ENCODE measurements around the gene MGRN1. TPM values are rescaled to one million over a fixed set of nuclear protein-coding genes. Genes with fewer than 3 reads are reported as not detected.

The MGRN1 gene
- total and polyA plus RNA-seq, 2 of the 13 experiments (the other 11 are each of a cell fraction or from before 2014, with no cell fraction given): 11.9 to 12.6 TPM

- TF ChIP-seq ZNF577 (CRISPR knock-in tag; IDR thresholded peaks at IDR 0.05; ENCODE audit: borderline replicate concordance, low read depth) (no peak), RBM22 (optimal IDR thresholded peaks at IDR 0.05; ENCODE audit: low read length) (peak; percentile 40), ZNF768 (CRISPR knock-in tag; IDR thresholded peaks at IDR 0.05) (no peak), SKI (IDR thresholded peaks at IDR 0.05; ENCODE audit: partially characterized antibody) (no peak), CCDC6 (CRISPR knock-in tag; IDR thresholded peaks at IDR 0.05) (no peak), MED1 (CRISPR knock-in tag; IDR thresholded peaks at IDR 0.05) (0 out of 2 replicates have a peak, but pooled peaks have one; percentile 28), ZKSCAN8 (CRISPR knock-in tag; IDR thresholded peaks at IDR 0.05; ENCODE audit: borderline replicate concordance) (no peak), ZNF263 (CRISPR knock-in tag; IDR thresholded peaks at IDR 0.05) (no peak), KAT7 (CRISPR knock-in tag; IDR thresholded peaks at IDR 0.05; ENCODE audit: borderline replicate concordance) (no peak), SNAI1 (CRISPR knock-in tag; IDR thresholded peaks at IDR 0.05; ENCODE audit: borderline replicate concordance) (no peak), TEAD2 (CRISPR knock-in tag; IDR thresholded peaks at IDR 0.05) (no peak), ZBTB37 (CRISPR knock-in tag; IDR thresholded peaks at IDR 0.05) (no peak), ZNF142 (CRISPR knock-in tag; IDR thresholded peaks at IDR 0.05) (no peak)
- TF ChIP-seq, protein P1, sequence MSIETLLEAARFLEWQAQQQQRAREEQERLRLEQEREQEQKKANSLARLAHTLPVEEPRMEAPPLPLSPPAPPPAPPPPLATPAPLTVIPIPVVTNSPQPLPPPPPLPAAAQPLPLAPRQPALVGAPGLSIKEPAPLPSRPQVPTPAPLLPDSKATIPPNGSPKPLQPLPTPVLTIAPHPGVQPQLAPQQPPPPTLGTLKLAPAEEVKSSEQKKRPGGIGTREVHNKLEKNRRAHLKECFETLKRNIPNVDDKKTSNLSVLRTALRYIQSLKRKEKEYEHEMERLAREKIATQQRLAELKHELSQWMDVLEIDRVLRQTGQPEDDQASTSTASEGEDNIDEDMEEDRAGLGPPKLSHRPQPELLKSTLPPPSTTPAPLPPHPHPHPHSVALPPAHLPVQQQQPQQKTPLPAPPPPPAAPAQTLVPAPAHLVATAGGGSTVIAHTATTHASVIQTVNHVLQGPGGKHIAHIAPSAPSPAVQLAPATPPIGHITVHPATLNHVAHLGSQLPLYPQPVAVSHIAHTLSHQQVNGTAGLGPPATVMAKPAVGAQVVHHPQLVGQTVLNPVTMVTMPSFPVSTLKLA (IDR thresholded peaks at IDR 0.05): peak; percentile 73
- TF ChIP-seq, protein P2, sequence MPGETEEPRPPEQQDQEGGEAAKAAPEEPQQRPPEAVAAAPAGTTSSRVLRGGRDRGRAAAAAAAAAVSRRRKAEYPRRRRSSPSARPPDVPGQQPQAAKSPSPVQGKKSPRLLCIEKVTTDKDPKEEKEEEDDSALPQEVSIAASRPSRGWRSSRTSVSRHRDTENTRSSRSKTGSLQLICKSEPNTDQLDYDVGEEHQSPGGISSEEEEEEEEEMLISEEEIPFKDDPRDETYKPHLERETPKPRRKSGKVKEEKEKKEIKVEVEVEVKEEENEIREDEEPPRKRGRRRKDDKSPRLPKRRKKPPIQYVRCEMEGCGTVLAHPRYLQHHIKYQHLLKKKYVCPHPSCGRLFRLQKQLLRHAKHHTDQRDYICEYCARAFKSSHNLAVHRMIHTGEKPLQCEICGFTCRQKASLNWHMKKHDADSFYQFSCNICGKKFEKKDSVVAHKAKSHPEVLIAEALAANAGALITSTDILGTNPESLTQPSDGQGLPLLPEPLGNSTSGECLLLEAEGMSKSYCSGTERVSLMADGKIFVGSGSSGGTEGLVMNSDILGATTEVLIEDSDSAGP (CRISPR knock-in tag; IDR thresholded peaks at IDR 0.05; ENCODE audit: borderline replicate concordance): no peak
- TF ChIP-seq, protein P3, sequence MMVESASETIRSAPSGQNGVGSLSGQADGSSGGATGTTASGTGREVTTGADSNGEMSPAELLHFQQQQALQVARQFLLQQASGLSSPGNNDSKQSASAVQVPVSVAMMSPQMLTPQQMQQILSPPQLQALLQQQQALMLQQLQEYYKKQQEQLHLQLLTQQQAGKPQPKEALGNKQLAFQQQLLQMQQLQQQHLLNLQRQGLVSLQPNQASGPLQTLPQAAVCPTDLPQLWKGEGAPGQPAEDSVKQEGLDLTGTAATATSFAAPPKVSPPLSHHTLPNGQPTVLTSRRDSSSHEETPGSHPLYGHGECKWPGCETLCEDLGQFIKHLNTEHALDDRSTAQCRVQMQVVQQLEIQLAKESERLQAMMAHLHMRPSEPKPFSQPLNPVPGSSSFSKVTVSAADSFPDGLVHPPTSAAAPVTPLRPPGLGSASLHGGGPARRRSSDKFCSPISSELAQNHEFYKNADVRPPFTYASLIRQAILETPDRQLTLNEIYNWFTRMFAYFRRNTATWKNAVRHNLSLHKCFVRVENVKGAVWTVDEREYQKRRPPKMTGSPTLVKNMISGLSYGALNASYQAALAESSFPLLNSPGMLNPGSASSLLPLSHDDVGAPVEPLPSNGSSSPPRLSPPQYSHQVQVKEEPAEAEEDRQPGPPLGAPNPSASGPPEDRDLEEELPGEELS (CRISPR knock-in tag; IDR thresholded peaks at IDR 0.05): no peak; the same call in 1 of the 2 replicates
Measured at GRCh38 chr16:4734730-4735535, 110.3 kb downstream of the MGRN1 start (continued).

Measured in HepG2 (cell line).